Inferior parietal cortex (tissue), 1 donor: ENCODE results near the gene PPIAL4G.
"Not testable (repeated sequence)": the region's sequence is repeated elsewhere in the genome, so short reads cannot be mapped to it uniquely, and the experiment has no call there.

Experiments
- DNase-seq: peaks from one replicate; pipeline ENCODE4 v3.0.0-alpha.2; 2016; ENCODE audit errors: extremely low spot score

The PPIAL4G gene

DNA sequence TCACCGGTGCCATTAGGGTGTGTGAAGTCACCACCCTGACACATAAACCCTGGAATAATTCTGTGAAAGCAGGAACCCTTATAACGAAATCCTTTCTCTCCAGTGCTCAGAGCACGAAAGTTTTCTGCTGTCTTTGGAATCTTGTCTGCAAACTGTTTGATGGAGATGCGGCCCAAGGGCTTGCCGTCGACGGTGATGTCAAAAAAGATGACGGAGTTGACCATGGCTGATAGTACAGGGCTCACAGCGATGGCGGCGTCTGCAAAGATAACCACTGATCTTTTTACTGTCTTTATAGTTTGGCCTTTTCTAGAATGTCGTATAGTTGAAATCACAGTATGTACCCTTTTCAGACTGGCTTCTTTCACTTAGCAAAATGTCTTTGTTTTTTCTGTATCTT is at the start of gene PPIAL4G:
TSS of gene PPIAL4G (minus strand) at position 274 of the 400 bp plus-strand sequence. CDS start at position 224, 50 bp downstream.
- not testable (repeated sequence) for DNase-seq

DNA sequence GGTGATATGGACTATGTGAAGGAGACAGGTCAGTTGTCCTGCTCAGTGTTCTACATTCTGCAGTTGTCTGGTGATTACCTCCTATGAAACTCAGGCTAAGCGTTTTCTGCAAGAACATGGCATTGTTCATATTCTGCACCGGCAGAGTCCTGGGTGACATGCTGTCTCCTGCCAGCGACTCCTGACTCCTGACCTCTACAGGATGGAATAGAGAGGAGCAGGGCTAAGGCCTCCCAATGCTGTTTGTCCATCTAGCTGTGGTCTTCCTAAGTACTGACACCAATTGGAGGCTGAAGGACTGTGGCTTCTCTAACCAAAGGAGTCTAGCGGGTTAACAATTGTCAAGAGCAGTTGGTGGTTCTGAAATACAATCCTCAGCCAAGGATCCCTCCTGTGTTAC is 49.1 kb upstream of the PPIAL4G start:
- not testable (repeated sequence) for DNase-seq

- DNase-seq, result peak; percentile 19
These were observed 46.0 kb upstream of the PPIAL4G start for GRCh38 chr1:148529101-148529567.

- DNase-seq, result not testable (repeated sequence)
These were observed 45.5 kb upstream of the PPIAL4G start for GRCh38 chr1:148528591-148528990.

DNA sequence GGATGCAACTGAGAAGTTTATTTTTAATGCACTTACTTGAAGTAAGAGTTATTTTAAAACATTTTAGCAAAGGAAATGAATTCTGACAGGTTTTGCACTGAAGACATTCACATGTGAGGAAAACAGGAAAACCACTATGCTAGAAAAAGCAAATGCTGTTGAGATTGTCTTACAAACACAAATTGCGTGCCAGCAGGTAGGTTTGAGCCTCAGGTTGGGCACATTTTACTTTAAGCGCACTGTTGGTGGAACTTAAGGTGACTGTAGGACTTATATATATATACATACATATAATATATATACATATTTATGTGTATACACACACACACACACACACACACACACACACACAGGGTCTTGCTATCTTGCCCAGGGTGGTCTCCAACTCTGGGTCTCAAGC is 43.5 kb upstream of the PPIAL4G start:
- not testable (repeated sequence) for DNase-seq

- DNase-seq, result not testable (repeated sequence)
These were observed 40.4 kb upstream of the PPIAL4G start for GRCh38 chr1:148523205-148524144.

GRCh38 chr1:148522561-148523204 is 39.6 kb upstream of the PPIAL4G start:
- peak; percentile 83 for DNase-seq

DNA sequence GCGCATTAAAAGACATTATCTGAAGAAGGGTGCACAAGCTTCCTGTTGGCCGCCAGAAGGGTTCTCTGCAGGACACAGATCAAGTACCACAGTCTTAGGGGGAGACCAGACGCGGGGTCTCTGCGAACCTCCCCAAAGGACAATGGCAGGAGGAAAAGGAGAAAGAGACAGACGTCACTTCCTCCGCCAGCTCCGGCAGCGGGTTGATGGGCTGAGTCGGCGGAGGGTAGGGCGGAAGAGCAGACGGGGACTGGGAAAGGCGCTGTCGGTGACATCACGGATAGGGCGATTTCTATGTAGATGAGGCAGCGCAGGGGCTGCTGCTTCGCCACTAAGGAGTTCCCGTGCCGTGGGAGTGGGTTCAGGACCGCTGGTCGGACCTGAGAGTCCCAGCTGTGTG is 39.0 kb upstream of the PPIAL4G start:
- DNase-seq, result peak; percentile 75

DNA sequence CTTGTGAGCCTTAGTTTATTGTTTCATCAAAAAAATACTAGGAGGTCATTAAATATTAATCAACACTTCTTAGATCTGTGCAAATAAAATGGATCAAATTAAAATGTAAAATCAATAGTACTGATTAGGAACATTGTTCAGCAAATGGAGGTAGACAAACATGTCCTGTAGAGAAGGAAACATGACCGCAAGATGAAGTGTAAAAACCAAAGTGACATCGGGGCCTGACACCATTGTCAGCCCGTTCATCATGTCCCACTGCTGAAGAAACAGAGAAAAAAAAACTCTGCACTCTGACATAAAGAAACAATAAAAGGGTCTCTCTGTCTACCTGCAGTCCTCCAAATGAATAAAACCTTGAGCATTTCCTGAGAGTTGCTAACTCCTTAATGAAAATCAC is 31.2 kb upstream of the PPIAL4G start:
- not testable (repeated sequence) for DNase-seq

- not testable (repeated sequence) for DNase-seq
These were observed 29.6 kb upstream of the PPIAL4G start for GRCh38 chr1:148512571-148513184.

DNA sequence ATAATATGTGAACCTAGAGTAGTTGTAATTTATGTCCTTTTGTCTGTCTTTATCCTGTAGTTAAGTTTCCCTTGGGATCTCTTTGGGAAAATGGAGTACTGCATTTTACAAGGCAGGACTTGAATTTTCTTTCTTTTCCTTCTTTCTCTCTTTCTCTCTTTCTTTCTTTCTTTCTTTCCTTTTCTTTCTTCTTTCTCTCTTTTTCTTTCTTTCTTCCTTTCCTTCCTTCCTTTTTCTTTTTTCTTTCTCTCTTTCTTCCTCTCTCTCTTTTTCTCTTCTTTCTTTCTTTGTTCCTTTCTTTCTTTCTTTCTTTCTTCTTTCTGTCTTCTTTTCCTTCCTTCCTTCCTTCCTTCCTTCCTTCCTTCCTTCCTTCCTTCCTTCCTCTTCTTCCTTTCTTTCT is 10.8 kb upstream of the PPIAL4G start:
- not testable (repeated sequence) for DNase-seq

GRCh38 chr1:148481134-148481533 is 2.0 kb downstream of the PPIAL4G start:
- not testable (repeated sequence) for DNase-seq

GRCh38 chr1:148459694-148460093 is 23.4 kb downstream of the PPIAL4G start:
- not testable (repeated sequence) for DNase-seq

GRCh38 chr1:148458901-148459581 is 24.1 kb downstream of the PPIAL4G start:
- not testable (repeated sequence) for DNase-seq

DNA sequence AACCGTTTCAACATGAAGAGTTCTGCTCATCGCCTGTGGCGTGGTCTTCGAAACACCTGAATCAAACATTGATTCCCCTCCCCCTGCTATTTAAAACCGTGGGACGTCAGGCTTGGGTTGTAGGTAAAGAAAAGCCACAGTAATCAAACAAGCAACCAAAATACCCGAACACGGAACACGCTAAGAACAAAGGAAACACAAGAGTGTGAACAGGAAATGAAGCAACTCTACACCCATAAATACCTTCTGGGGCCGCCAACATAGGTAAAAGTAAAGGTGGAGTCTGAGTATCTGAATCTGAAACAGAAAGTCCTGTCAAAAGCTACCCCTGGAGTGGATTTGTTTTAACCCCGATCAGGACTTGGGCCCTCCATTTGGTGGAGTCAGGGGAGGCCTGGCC is 24.7 kb downstream of the PPIAL4G start:
- not testable (repeated sequence) for DNase-seq

DNA sequence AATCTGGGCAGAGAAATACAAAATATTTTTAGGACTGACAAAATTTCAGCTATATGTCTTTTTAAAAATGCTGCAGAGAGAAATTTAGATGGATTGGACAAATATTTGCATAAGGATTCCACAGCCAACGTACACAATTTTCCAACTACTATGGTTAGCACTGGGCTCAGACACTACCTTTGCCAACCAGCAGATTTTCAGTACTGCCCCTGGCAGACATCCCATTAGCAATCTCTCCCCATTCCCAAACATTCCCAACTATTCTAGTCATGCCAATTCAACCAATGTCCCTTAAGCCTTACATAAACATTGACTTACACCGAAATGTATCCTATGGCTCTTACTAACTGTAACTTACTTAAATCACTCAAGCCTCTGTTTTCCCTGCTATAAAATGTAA is 30.3 kb downstream of the PPIAL4G start:
- DNase-seq, result not testable (repeated sequence)

DNA sequence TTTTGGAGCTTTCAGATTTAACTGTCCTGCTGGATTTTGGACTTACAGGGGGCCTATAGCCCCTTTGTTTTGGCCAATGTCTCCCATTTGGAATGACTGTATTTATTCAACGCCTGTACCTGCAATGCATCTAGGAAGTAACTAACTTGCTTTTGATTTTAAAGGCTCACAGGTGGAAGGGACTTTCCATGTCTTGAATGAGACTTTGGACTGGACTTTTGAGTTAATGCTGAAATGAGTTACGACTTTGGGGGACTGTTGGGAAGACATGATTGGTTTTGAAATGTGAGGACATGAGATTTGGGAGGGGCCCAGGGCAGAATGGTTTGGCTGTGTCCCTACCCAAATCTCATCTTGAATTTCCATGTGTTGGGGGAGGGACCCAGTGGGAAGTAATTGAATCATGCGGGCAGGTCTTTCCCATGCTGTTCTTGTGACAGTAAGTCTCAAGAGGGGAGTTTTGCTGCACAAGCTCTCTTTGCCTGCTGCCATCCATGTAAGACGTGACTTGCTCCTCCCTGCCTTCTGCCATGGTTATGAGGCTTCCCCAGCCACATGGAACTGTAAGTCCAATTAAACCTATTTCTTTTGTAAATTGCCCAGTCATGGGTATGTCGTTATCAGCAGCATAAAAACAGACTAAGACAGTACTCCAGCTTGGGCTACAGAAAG is 43.3 kb downstream of the PPIAL4G start:
- DNase-seq, result not testable (repeated sequence)

GRCh38 chr1:148435406-148435805 is 47.7 kb downstream of the PPIAL4G start:
- no peak for DNase-seq

- no peak for DNase-seq
These were observed 48.3 kb downstream of the PPIAL4G start for GRCh38 chr1:148434832-148435231.

- not testable (repeated sequence) for DNase-seq
These were observed 50.2 kb downstream of the PPIAL4G start for GRCh38 chr1:148432916-148433317.
